K562 (cell line): ENCODE results near the gene FGF22. TPM values are rescaled to one million over a fixed set of nuclear protein-coding genes. Genes with fewer than 3 reads are reported as not detected.

Experiments used
- ADNP ChIP-seq: fragments of 200-800 bp; sonication (Bioruptor generic); IDR thresholded peaks from 2 replicates; pipeline ENCODE4 v1.6.1; 2016; ENCODE audit warnings: missing genetic modification characterization, missing compliant biosample characterization
- CBX8 ChIP-seq: fragments of 200-600 bp; sonication (generic); IDR thresholded peaks from 2 replicates; pipeline ENCODE4 v1.6.1; 2012; ENCODE audit warnings: borderline replicate concordance, mixed run types, low read depth, mild to moderate bottlenecking, moderate library complexity, mixed read lengths, low read length, control low read depth, inconsistent platforms; ENCODE audit not compliant: poor library complexity, severe bottlenecking; ENCODE audit errors: extremely low read depth
- ELF1 ChIP-seq: fragments of 200-800 bp; sonication (Bioruptor generic); IDR thresholded peaks from 2 replicates; pipeline ENCODE4 v1.6.1; 2016; ENCODE audit warnings: missing genetic modification characterization, missing compliant biosample characterization
- FIP1L1 ChIP-seq: fragments of 200-400 bp; formaldehyde crosslinking; IDR thresholded peaks from 2 replicates; pipeline ENCODE4 v1.6.1; 2018; ENCODE audit warnings: mild to moderate bottlenecking, low read depth, low read length; ENCODE audit not compliant: poor library complexity, severe bottlenecking
- HCFC1 ChIP-seq: IDR thresholded peaks from 2 replicates; pipeline ENCODE4 v1.6.1; 2012; ENCODE audit warnings: low read depth, low read length, improper control_type of control experiment
- HDAC2 ChIP-seq: fragments of 450-650 bp; IDR thresholded peaks from 2 replicates; pipeline ENCODE4 v1.6.1; 2016; ENCODE audit warnings: mild to moderate bottlenecking
- KDM4B ChIP-seq, 2 experiments: fragments of 450-650 bp in 1 of 2; sonication (generic) in 1 of 2; IDR thresholded peaks; 2 replicates each; pipeline ENCODE4 v1.6.1; 2016 to 2017; ENCODE audit warnings: borderline replicate concordance in 2 of 2, antibody characterized with exemption in 1 of 2, low read depth in 1 of 2, mild to moderate bottlenecking in 1 of 2
- NCOA1 ChIP-seq: fragments of 450-650 bp; IDR thresholded peaks from 2 replicates; pipeline ENCODE4 v1.6.1; 2016; ENCODE audit warnings: low read depth
- PHF20 ChIP-seq: fragments of 450-650 bp; IDR thresholded peaks from 2 replicates; pipeline ENCODE4 v1.6.1; 2018; ENCODE audit not compliant: partially characterized antibody
- PHF8 ChIP-seq: fragments of 200-600 bp; sonication (generic); IDR thresholded peaks from 2 replicates; pipeline ENCODE4 v1.6.1; 2012; ENCODE audit warnings: mixed run types, mild to moderate bottlenecking, inconsistent platforms, low read length, moderate library complexity, borderline replicate concordance
- POLR2AphosphoS5 ChIP-seq: IDR thresholded peaks from 2 replicates; pipeline ENCODE4 v1.6.1; 2011; ENCODE audit warnings: mild to moderate bottlenecking, low read depth, low read length, moderate library complexity; ENCODE audit not compliant: control insufficient read depth, insufficient read depth
- POLR2B ChIP-seq: fragments of 450-650 bp; IDR thresholded peaks from 2 replicates; pipeline ENCODE4 v1.6.1; 2018; ENCODE audit warnings: low read depth; ENCODE audit not compliant: partially characterized antibody
- POLR3A ChIP-seq: IDR thresholded peaks from 2 replicates; pipeline ENCODE4 v1.6.1; 2011; ENCODE audit warnings: borderline replicate concordance, mild to moderate bottlenecking, moderate library complexity; ENCODE audit not compliant: insufficient read length, insufficient read depth; ENCODE audit errors: extremely low read depth
- RBBP5 ChIP-seq: fragments of 200-600 bp; sonication (generic); IDR thresholded peaks from 2 replicates; pipeline ENCODE4 v1.6.1; 2012; ENCODE audit warnings: borderline replicate concordance, mild to moderate bottlenecking, low read length, control low read depth, inconsistent platforms; ENCODE audit not compliant: insufficient read depth, poor library complexity, severe bottlenecking
- RBM34 ChIP-seq: fragments of 200-400 bp; formaldehyde crosslinking; IDR thresholded peaks from 2 replicates; pipeline ENCODE4 v1.6.1; 2018; ENCODE audit warnings: low read length, borderline replicate concordance; ENCODE audit not compliant: insufficient read depth
- SMARCA5 ChIP-seq: fragments of 450-650 bp; IDR thresholded peaks from 2 replicates; pipeline ENCODE4 v1.6.1; 2016
- SREBF2 ChIP-seq: sonication (generic); formaldehyde crosslinking; IDR thresholded peaks from 2 replicates; pipeline ENCODE4 v1.4.0; 2020; ENCODE audit warnings: mild to moderate bottlenecking, missing genetic modification reagents
- TAL1 ChIP-seq: fragments of 450-650 bp; IDR thresholded peaks from 2 replicates; pipeline ENCODE4 v1.6.1; 2016; ENCODE audit warnings: mild to moderate bottlenecking
- ZBTB26 ChIP-seq: fragments of 450-650 bp; formaldehyde crosslinking; IDR thresholded peaks from 2 replicates; pipeline ENCODE4 v1.4.0; 2022; ENCODE audit warnings: missing genetic modification characterization
- ZFPM2 ChIP-seq: fragments of 250-450 bp; sonication (Bioruptor Pico); IDR thresholded peaks from 2 replicates; pipeline ENCODE4 v1.5.1; 2022; ENCODE audit warnings: mild to moderate bottlenecking
- ZNF175 ChIP-seq: fragments of 200-800 bp; sonication (Bioruptor generic); IDR thresholded peaks from 2 replicates; pipeline ENCODE4 v1.6.1; 2016; ENCODE audit warnings: low read depth, mild to moderate bottlenecking, missing genetic modification characterization, missing compliant biosample characterization
- ZNF23 ChIP-seq: fragments of 250-450 bp; sonication (Bioruptor Pico); IDR thresholded peaks from 2 replicates; pipeline ENCODE4 v1.4.0; 2020; ENCODE audit warnings: mild to moderate bottlenecking
- polyA plus RNA-seq, 8 experiments: library from polyadenylated mRNA; depleted of rRNA in 4 of 8; stranded (reverse) in 5 of 8; unstranded in 3 of 8; fragments of >200 nt; fragmentation: Nextera tagmentation in 2 of 8; fragmentation: Illumina TruSeq in 1 of 8; extraction: Ambion mirVana in 2 of 8; extraction: Trizol in 1 of 8; gene quantifications; 2 replicates each; pipeline versions ENCODE4 v1.2.1 to v1.2.3, GENCODE V29; 2011 to 2014; ENCODE audit warnings: inconsistent platforms in 1 of 8, missing spikeins in 1 of 8
- total RNA-seq, 7 experiments: library from RNA; depleted of rRNA in 6 of 7; stranded (reverse); fragments of >200 nt in 6 of 7; fragmentation: Illumina TruSeq in 2 of 7; extraction: Trizol in 2 of 7; gene quantifications; 2 replicates each; pipeline versions ENCODE4 v1.2.1 to v1.2.3, GENCODE V29; 2011 to 2021; ENCODE audit warnings: low replicate concordance in 1 of 7
- TF ChIP-seq, protein P1 (sequence below), 3 experiments: fragments of 200-800 bp in 1 of 3; sonication (Bioruptor generic) in 1 of 3; sonication (generic) in 1 of 3; formaldehyde crosslinking in 1 of 3; IDR thresholded peaks; 2 replicates each; pipeline versions ENCODE4 v1.6.1 to v1.8.0; 2016 to 2022; ENCODE audit warnings: mild to moderate bottlenecking in 2 of 3, missing compliant biosample characterization in 2 of 3, missing genetic modification characterization in 2 of 3, missing genetic modification reagents in 1 of 3
- TF ChIP-seq, protein P2 (sequence below), 2 experiments: fragments of 200-800 bp in 1 of 2; sonication (Bioruptor generic) in 1 of 2; sonication (generic) in 1 of 2; formaldehyde crosslinking in 1 of 2; IDR thresholded peaks in 1 of 2; conservative IDR thresholded peaks in 1 of 2; 2 replicates each; pipeline versions ENCODE4 v1.5.0 to v1.6.1; 2016 to 2020; ENCODE audit warnings: missing compliant biosample characterization in 1 of 2, missing genetic modification characterization in 1 of 2, missing genetic modification reagents in 1 of 2

FGF22 gene
- total and polyA plus RNA-seq, 9 of the 15 experiments (the other 6 are each of a cell fraction or from before 2014, with no cell fraction given): 0.14 to 2.2 (median 0.86) TPM; not detected in 4

GRCh38 chr19:610801-611480 lies 28.7 kb upstream of the FGF22 start (continued):
- no peak for TF ChIP-seq SREBF2 (CRISPR knock-in tag)
- TF ChIP-seq KDM4B (IDR thresholded peaks at IDR 0.05; ENCODE audit: borderline replicate concordance in 2 of 2, low read depth in 1 of 2): 0 out of 4 replicates have a peak, but pooled peaks of 1 of the 2 experiments have one; percentile 88
- no peak for TF ChIP-seq POLR2AphosphoS5
- TF ChIP-seq RBM34: no peak
- no peak for TF ChIP-seq ZBTB26 (CRISPR knock-in tag)
- TF ChIP-seq ZNF23 (CRISPR knock-in tag): no peak
- no peak for TF ChIP-seq FIP1L1
- TF ChIP-seq NCOA1: peak; percentile 81
- TF ChIP-seq ELF1: peak; percentile 57
- TF ChIP-seq, protein P1, sequence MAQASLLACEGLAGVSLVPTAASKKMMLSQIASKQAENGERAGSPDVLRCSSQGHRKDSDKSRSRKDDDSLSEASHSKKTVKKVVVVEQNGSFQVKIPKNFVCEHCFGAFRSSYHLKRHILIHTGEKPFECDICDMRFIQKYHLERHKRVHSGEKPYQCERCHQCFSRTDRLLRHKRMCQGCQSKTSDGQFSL (CRISPR knock-in tag; IDR thresholded peaks at IDR 0.05): no peak
- TF ChIP-seq, protein P1 (tag; IDR thresholded peaks at IDR 0.05): no peak
- peak; percentile 53 for TF ChIP-seq HDAC2
- no peak for TF ChIP-seq POLR2B
- no peak; the same call in 1 of the 2 replicates for TF ChIP-seq HCFC1
- TF ChIP-seq ADNP (tag): no peak
- TF ChIP-seq RBBP5: no peak
- no peak; the same call in 1 of the 2 replicates for TF ChIP-seq TAL1
- no peak for TF ChIP-seq ZNF175 (CRISPR knock-in tag)
- TF ChIP-seq ZFPM2 (CRISPR knock-in tag): no peak
- no peak for TF ChIP-seq SMARCA5
- peak; percentile 54 for TF ChIP-seq PHF20
- peak; percentile 37; the same call in 1 of the 2 replicates for TF ChIP-seq PHF8
- no peak for TF ChIP-seq POLR3A
- TF ChIP-seq, protein P2, sequence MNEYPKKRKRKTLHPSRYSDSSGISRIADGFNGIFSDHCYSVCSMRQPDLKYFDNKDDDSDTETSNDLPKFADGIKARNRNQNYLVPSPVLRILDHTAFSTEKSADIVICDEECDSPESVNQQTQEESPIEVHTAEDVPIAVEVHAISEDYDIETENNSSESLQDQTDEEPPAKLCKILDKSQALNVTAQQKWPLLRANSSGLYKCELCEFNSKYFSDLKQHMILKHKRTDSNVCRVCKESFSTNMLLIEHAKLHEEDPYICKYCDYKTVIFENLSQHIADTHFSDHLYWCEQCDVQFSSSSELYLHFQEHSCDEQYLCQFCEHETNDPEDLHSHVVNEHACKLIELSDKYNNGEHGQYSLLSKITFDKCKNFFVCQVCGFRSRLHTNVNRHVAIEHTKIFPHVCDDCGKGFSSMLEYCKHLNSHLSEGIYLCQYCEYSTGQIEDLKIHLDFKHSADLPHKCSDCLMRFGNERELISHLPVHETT (CRISPR knock-in tag; conservative IDR thresholded peaks at IDR 0.05 in 1 of 2, IDR thresholded peaks at IDR 0.05 in 1 of 2): peak in 1 of 2 experiments; percentile 39; a peak in 1 of 4 replicates
- TF ChIP-seq CBX8: no peak
